Measurements from ENCODE around the gene GRB7.
"Not testable (repeated sequence)": the region's sequence is repeated elsewhere in the genome, so short reads cannot be mapped to it uniquely, and the experiment has no call there.

The GRB7 gene

DNA sequence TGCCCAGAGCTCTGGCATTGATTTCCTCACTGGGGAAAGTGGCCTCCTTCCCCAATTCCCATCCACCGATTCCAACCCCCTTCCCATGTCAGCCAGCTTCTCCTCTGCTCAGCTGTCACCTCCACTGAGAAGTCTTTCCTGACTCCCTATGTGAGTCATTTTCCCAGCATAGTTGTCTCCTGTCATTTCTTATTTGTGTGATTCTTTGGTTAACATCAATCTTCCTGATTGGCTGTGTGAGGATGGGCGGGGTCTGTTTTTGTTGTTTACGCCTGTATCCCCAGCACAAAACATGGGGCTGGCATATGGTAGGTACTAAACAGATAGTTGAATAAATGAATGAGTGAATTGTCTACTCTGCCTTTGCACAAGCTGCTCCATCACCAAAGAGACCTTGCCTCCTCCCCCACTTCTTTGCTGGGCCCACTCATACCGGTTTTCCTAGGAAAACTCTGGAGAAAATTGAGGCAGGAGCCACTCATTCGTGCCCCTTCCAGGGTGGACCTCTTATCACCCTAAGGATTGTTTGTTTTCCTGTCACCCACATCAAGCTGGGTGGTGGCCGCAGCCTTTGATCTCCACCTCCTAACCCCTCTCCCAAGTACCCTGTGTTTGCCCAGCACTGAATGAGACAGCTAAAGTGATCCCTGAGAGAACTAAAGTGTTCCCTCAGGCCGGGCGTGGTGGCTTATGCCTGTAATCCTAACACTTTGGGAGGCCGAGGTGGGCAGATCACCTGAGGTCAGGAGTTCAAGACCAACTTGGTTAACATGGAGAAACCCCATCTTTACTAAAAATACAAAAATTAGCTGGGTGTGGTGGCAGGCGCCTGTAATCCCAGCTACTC, 1.2 kb upstream of the GRB7 start:
- no peak for DNase-seq

DNA sequence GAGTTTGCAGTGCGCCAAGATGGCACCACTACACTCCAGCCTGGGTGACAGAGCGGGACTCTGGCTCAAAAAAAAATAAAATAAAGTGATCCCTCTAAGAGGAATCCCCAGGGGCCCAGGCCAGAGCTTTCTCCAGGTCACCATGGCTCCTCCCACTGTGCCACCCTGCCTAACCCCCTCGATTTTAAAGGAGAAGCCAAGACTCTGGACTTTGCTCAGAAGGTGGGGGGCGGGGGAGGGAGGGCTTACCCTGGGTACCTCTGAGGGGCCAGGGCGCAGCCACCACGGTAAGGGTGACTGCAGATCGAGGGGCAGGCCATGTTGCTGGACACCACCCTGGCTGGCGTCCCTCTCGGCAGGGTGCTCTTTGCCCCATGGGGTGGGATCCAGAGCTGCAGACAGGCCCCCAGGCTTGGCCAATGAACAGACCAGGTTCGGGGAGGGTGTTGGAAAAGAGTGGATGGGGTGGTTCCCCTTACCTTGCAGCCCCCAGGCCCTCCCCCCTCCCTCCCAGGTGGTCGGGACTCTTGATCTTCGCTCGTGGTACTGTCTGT, 455 bp upstream of the GRB7 start:
- DNase-seq = no peak

DNA sequence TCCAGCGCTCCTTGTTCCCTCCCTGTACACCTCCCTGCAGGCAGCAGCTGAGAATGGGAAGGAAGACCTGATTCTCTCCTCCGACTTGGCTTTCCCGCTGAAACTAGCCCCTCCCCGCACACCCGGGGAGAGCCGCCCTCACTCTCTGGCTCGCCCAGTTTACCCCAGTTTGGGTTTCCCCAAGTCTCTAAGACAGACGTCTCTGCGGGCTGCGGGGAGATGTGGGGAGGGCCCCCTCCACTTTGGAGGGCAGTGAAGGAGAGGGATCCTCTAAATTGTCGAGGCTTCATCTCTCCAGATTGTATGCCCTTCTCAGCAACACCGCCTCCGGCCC, 797 bp downstream of the GRB7 start:
- no peak for DNase-seq

DNA sequence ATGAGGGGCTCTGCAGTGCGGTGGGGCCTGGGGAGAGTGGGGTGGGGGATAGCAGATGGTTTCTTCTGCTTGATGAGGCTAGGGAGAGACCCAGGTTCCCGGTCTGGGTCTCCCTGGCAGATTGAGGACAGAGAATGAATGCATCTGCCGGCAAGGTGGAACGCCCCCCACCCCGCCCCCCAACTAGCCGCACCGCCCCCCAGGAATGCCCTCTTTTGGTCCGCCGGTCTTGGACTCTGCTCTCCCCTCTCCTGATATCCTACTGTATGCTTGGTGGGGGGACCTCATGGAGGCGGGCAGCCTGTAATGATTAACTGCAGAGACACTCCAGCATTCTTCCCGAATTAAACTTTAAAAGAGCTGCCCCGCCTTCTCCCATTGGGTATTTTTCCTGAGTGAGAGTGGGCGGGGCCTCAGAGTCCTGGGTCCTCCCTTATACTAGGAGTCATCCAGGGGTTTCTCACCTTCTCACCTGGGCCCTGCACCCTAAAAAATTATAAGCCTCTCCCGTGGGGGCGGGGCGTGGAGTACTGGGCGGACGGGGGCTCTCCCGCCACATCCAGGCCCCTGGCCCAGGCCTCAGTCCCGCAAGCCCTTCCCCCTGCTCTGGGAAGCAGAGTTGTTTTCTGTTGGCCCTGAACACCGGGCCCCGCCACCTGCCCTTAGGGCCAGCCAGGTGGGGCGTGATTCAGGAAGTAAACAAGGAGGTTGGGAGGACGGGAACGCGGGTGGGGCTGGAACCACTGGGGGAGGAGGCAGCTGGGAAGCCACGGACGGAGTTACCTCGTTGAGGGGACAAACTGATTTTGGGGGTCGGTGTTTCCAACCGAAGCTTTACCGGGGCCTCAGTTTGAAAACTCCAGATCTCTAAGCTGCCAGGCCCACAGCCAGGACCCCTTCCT, 1.5 kb downstream of the GRB7 start:
- DNase-seq = no peak

DNA sequence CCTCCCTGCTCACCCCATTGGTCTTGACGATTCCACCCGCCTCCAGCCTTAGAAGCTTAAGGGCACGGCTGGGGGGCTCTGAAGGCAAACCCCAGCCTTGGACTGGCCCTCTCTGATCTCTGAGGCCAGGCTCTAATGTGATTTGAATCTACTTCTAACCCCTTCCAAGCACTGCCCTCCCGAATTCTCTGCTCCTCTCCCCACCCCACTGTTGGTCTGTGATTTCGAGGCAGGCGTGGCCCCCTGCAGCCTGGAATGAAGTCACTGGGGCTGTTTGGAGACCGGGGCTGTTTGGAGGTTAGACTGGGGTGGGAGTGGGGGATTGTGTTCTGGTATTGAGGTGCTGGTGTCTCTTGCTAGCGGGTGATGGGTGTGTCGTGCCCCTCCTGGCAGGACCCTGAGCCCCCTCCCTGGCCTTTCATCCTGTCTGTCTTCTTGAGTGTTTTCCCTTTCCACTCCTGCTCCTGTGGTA, 2.2 kb downstream of the GRB7 start:
- DNase-seq = no peak

DNA sequence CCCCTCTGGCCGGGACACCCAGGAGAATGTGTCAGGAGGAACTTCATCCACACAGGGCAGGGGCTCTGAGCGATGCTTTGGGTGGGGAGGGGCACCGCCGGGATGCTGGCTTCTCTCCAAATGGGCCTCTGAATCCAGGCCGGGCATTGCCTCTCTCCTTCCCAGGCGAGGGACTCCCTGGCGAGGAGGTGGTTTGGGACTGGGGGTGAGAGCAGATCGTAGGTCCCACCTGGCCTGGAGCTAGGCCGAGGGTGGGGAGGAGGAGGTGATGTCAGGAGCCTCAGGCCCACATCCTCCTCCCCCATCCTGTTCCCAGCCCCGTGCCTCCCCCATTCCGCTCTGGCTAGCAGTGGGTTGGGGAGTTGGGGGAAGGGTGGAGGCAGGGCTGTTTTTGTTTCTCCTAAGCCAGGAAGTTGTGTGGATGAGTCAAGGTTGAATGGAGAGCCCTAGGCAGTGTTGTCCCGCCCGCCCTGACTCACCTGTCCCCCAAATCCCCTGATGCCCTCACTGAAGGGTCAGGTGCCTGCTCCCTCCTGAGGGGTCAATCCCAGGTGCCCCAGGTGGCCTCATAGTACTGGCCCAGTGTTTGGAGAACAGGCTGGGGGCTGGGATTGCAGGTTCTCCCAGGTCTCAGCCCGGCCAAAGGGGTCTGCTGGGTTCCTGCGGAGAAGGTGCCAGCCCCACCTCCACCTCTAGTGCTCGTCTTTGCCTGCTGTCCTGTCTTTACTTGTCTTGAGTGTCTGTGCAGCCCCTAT, 2.8 kb downstream of the GRB7 start:
- DNase-seq = no peak

DNA sequence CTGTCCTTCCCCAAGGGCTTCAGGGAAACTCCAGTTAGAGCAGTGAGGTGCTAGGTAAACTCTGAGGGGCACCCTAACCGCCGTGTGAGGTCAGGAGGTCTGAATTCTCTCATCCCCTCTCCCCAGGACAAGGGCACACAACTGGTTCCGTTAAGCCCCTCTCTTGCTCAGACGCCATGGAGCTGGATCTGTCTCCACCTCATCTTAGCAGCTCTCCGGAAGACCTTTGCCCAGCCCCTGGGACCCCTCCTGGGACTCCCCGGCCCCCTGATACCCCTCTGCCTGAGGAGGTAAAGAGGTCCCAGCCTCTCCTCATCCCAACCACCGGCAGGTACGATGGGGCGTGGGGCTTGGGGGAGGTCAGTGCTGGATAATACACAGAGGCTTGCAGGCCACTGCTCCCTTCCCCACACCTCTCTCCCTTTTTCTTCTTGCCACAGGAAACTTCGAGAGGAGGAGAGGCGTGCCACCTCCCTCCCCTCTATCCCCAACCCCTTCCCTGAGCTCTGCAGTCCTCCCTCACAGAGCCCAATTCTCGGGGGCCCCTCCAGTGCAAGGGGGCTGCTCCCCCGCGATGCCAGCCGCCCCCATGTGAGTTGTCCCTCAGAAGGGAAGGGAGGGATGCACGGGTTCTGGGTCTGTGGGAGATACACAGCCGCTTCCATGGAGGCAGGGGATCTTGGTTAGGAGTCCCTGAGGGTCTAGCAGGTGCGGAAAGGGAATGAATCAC, 4.6 kb downstream of the GRB7 start:
- no peak for DNase-seq

DNA sequence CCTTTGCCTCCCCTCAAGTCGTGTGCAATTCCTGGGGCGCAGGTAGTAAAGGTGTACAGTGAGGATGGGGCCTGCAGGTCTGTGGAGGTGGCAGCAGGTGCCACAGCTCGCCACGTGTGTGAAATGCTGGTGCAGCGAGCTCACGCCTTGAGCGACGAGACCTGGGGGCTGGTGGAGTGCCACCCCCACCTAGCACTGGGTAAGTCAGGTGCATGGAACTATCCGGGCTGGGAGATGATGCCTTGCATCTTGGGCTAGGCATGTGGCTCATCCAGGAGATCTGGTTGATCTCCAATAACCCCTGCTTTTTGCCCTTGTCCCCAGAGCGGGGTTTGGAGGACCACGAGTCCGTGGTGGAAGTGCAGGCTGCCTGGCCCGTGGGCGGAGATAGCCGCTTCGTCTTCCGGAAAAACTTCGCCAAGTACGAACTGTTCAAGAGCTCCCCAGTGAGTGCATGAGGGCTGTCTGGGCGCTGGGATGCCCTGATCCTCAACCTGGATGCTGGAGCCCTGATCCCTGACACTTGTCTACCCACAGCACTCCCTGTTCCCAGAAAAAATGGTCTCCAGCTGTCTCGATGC, 5.2 kb downstream of the GRB7 start:
- DNase-seq = no peak

DNA sequence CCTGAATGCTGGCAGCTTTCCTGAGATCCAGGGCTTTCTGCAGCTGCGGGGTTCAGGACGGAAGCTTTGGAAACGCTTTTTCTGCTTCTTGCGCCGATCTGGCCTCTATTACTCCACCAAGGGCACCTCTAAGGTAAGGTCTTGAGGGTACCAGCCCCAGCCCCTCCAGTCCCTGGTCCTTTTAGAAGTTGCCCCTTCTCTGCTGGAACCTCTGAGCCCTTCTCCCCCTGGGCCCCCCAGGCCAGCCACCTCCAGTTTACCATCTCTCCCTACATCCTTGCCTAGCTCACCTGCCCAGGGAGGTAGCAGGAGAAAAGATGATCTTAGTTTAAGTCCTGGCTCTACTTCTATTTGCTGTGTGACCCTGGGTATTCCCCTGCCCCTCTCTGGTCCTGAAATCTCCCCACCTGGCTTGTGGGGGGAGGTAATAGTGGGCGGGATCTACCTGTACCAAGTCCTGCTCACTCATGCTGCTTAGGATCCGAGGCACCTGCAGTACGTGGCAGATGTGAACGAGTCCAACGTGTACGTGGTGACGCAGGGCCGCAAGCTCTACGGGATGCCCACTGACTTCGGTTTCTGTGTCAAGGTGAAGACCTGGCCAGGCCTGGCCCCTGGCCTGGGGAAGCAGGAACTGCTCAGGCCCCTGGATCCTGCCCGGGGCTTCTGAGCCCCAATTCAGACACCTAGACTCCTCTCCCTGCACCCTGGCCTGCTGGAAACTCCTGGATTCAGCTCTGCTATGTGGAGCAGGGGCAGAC, 6.5 kb downstream of the GRB7 start:
- no peak for DNase-seq

DNA sequence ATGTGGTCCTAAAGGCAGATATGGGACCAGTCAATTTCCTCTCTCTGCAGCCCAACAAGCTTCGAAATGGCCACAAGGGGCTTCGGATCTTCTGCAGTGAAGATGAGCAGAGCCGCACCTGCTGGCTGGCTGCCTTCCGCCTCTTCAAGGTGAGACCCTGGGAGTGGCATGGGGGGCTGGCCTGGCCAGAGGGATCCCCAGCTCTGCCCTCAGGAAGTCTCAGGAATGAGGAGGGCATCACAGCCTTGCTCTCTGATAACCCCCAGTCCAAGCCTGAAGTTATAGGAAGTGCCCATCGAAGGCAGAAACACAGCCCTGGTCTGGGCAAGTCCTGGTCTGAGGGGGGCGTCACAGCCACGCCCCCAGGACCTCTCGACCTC, 7.1 kb downstream of the GRB7 start:
- no peak for DNase-seq

DNA sequence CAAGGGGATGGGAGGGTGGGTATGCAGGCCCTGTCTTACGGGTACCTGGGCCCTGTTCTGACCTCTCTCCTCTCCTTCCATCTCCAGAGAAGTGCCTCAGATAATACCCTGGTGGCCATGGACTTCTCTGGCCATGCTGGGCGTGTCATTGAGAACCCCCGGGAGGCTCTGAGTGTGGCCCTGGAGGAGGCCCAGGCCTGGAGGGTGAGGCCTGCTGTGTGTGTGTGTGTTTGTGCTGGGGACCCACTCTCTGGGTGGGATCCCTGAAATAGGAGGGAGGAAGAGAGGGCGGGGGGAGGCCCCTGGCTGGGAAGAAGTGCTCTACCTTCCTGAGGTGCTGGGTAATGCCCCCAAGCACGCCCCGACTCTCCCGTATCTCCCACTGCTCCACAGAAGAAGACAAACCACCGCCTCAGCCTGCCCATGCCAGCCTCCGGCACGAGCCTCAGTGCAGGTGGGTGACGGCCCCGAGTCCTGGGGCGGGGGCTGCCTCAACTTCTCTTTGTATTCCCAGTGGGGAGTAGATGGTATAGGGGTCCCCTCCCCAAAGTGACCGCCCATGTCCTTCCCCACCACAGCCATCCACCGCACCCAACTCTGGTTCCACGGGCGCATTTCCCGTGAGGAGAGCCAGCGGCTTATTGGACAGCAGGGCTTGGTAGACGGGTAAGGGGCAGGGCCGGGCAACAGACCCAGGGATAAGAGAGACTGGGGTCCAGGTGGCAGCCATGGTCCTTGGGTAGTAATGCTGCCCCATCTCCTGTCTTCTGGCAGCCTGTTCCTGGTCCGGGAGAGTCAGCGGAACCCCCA, 7.8 kb downstream of the GRB7 start:
- DNase-seq = no peak

DNA sequence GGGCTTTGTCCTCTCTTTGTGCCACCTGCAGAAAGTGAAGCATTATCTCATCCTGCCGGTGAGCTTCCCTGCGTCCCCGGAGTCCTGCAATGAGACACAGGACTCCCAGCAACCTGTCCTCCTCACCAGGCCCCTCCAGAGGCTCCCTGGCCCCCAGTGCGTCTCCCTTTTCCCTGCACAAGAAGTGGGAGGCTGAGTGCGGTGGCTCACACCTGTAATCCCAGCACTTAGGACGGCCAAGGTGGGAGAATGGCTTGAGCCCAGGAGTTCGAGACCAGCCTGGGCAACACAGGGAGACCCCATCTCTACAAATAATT, 8.4 kb downstream of the GRB7 start:
- no peak for DNase-seq

DNA sequence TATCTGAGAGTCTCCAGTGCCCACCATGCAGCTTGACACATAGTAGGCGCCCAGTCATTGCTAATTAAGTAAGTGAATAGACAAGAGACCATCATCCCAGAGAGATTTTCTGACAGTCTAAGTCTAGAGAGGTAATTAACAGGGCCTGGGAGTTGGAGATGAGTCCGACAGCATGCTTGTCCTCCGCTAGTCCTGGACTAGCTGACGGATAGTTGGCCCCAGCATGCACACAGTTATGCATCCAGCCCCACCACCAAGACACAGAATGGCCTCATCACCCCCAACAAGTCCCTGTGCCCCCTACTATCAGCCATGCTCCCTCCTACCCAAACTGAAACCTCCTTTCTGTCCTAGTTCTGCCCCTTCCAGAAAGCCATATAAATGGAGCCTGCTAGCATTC, 10.0 kb downstream of the GRB7 start:
- no peak for DNase-seq

DNA sequence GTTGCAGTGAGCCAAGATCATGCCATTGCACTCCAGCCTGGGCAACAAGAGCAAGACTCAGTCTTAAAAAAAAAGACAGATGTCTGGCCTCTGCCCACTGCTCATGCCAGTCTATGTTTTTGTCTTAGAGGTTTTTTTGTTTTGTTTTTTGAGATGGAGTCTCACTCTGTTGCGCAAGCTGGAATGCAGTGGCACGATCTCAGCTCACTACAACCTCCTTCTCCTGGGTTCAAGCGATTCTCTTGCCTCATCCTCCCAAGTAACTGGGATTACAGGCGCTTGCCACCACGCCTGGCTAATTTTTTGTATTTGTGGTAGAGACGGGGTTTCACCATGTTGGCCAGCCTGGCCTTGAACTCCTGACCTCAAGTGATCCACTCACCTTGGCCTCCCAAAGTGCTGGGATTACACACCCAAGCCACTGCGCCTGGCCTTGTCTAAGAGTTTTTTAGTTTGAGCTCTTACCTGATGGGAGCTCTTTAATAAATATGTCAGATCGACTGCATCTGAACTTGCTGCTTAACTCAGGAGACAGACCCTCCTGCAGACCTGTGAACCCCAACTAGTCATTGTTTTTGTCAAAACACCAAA, 10.8 kb downstream of the GRB7 start:
- not testable (repeated sequence) for DNase-seq

DNA sequence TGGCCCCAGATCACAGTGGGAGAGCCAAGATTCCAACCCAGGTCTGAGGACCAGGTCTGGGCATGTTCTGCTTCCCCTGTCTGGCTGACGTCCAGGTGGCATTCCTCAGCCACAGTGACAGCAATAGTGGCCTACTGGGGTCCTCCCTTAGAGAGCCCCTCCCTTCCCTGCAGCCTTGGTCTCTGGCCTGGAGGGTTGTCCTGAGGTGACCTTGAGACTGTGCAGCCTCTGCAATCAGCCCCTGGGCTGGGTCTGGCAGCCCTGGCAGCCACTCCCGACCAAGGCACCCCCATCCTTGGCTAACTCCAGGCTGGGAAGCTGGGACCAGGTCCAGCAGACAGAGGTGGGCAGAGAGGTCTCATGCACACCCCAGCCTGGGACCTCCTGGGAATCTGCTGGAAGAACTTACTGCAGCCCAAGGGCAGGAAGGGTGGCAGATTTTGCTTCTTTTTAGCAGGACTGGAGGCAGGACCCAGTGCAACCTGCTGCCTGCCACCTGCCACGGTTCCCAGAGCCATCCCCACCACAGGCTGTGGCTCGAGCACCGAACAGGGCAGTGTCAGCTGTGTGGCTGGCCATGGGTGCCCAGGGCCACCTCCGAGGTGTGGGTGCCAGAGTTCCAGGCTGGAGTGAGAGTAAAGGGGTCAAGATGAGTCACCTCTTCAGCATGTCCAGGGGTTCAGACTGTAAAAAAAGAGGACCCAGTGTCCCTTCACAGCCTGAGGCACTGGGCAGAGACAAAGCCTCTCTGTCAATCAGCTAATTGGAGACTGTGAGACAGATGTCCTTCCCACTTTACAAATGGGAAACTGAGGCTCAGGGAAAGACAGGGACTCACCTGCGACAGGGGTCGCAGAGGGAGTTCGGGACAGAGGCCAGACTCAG, 12.6 kb downstream of the GRB7 start:
- DNase-seq = no peak

DNA sequence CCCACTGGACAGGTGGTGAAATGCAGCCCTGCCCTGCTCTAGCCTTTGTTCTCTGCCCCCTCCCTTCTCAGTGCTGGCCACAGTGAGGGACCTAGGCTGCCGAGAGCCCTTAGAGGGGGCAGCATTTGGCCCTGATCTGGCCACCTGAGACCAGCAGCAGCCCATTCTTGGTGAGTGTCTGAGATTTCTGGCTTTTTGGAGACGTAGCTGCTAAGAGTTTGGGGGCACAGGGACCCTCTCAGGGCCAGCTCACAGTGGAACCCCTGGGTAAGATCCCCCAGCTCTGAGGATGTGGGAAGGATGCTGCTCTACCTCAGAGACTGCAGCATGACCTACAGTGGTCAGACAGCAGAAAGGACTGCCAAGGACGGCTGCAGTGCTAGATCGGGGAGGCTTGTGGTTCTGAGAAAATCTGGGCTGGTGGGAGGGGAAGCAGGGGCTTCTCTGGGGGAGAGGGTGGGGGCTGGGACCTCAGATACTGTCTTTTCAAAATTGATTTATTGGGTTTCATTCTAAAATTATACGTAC, 13.3 kb downstream of the GRB7 start:
- DNase-seq = no peak

DNA sequence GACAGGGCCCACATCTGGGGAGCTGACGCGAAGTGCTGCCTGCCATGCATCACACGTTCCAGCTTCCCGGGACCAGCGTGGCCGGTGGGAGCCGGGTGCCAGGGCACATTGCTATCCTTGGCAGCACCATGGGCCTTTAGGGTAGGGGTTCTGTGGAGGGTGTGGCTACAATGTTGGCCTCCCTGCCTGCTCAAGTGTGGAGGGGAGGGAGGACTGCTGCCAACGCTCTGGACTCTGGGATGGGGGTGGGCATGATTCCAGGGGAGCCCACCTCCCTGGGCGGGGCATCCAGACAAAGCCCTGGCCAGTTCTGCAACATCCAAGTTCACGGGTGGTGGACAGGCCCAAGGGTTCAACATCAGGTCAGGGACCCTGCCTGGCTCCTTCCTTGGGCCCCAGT, 13.9 kb downstream of the GRB7 start:
- no peak for DNase-seq

DNA sequence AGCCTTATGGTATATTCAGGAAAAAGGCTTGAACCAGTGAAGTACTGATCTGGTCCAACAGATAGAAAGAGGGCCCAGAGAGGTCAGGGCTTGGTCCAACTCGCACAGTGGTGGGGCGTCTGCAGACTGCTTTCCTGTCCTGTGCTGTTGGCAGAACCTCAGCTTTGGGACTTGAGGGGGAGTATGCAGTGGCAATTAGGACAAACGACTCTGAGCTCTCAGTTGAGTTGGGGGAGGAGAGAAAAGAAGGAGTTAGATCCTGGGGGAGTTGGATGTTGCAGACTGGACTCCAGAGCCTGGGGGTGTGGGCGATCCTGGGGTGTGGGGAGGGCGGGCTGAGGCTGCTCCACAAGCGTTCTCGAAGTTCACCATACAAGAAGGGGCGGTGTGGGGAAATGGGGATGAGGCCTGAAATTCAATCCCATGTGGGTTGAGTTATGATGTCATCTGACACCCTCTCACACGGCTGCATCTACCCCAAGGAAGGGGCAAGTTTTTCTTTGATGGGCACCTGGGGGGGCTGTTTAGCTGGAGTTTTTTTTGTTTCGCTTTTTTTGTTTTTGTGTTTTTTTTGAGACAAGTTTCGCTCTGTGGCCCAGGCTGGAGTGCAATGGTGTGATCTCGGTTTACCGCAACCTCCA, 14.6 kb downstream of the GRB7 start:
- no peak for DNase-seq
